HG03196 (cell line): ENCODE measurements around the gene ADCY5.

Experiments used
- ATAC-seq: cut with Tn5 transposase; IDR thresholded peaks from one replicate; pipeline ENCODE4 v1.9.1; 2021; ENCODE audit not compliant: unreplicated experiment

The ADCY5 gene

GRCh38 chr3:123330441-123330991 is 118.4 kb downstream of the ADCY5 start:
- no peak for ATAC-seq

GRCh38 chr3:123329636-123330340 is 119.1 kb downstream of the ADCY5 start:
- ATAC-seq, result no peak

GRCh38 chr3:123328851-123329635 is 119.8 kb downstream of the ADCY5 start:
- ATAC-seq, result peak; percentile 72

GRCh38 chr3:123327956-123328850 is 120.7 kb downstream of the ADCY5 start:
- no peak for ATAC-seq

- no peak for ATAC-seq
Measured at GRCh38 chr3:123327480-123327879, 121.4 kb downstream of the ADCY5 start.

- ATAC-seq, result no peak
Measured at GRCh38 chr3:123326531-123326930, 122.4 kb downstream of the ADCY5 start.

- ATAC-seq, result no peak
Measured at GRCh38 chr3:123325766-123326256, 123.1 kb downstream of the ADCY5 start.

- ATAC-seq, result no peak
Measured at GRCh38 chr3:123324880-123325765, 123.8 kb downstream of the ADCY5 start.

GRCh38 chr3:123323781-123324180 is 125.1 kb downstream of the ADCY5 start:
- no peak for ATAC-seq

GRCh38 chr3:123322866-123323265 is 126.0 kb downstream of the ADCY5 start:
- no peak for ATAC-seq

GRCh38 chr3:123321806-123322205 is 127.1 kb downstream of the ADCY5 start:
- no peak for ATAC-seq

- no peak for ATAC-seq
Measured at GRCh38 chr3:123320221-123320620, 128.7 kb downstream of the ADCY5 start.

GRCh38 chr3:123319760-123320159 is 129.1 kb downstream of the ADCY5 start:
- ATAC-seq, result no peak

- ATAC-seq, result no peak
Measured at GRCh38 chr3:123318374-123318773, 130.5 kb downstream of the ADCY5 start.

- no peak for ATAC-seq
Measured at GRCh38 chr3:123317716-123318115, 131.2 kb downstream of the ADCY5 start.

- no peak for ATAC-seq
Measured at GRCh38 chr3:123315271-123315595, 133.7 kb downstream of the ADCY5 start.

- no peak for ATAC-seq
Measured at GRCh38 chr3:123314359-123315270, 134.3 kb downstream of the ADCY5 start.

- no peak for ATAC-seq
Measured at GRCh38 chr3:123313889-123314288, 135.0 kb downstream of the ADCY5 start.
